HG03060 (cell line): ENCODE measurements around the gene WIPI1.

Experiments
- ATAC-seq: cut with Tn5 transposase; IDR thresholded peaks from one replicate; pipeline ENCODE4 v1.9.1; 2021; ENCODE audit warnings: low read depth, moderate number of reproducible peaks; ENCODE audit not compliant: unreplicated experiment

Gene WIPI1

DNA sequence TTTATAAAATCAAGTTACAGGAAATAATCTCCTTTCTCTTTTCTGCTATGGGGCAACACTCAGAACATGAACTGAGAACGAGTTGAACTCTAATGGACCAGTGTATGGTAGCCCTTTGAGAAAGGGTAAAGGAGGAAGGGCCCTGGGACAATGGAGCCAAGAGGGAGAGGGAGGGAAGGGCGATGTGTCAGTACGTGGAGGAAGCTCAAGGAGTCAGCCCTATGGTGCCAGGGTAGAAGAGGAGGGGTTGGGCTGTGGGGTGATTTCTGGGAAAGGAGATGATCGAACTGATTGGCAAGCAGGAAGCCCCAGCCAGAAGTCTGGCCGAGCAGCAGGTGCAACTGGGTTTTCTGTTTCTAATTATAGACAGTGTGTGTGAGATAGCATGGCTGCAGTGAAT, 4.3 kb upstream of the WIPI1 start:
- ATAC-seq: no peak

DNA sequence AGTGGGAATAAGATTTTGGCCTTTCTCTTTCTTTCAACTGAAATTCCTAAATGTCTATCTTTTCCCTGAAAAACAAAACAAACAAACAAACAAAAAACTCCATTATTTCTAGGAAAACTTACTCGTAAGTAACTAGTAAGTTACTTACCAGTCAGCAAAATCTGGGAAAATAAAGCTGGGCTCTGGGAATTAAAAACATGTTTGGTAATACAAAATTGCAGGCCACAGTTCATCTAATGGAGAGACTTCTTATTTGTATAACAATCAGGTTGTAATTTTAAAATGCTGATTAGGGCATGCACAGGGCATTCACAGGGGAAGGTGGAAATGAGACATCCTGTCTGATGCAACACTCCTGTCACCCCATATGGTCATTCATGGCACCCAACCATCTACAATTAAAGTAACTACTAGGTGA, 3.8 kb upstream of the WIPI1 start:
- ATAC-seq: no peak

DNA sequence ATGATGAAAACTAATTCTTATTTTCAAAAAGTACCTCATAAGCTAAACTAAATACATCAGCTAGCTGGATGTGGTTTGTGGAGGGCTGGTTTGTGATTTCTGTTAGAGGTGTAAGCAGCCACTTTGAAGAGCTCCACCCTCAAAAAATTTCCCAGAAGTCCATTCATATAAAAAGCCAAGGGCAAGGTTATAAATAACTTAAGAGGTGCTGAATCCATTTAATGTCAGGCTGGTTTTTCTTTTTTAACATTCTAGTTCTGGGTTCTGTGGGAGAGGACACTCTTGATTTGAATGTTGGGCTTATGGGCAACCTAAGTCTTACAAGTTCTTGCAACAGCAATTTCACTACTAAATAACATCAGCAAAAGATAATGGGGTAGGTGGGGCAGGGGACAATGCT, 3.4 kb upstream of the WIPI1 start:
- ATAC-seq: no peak

DNA sequence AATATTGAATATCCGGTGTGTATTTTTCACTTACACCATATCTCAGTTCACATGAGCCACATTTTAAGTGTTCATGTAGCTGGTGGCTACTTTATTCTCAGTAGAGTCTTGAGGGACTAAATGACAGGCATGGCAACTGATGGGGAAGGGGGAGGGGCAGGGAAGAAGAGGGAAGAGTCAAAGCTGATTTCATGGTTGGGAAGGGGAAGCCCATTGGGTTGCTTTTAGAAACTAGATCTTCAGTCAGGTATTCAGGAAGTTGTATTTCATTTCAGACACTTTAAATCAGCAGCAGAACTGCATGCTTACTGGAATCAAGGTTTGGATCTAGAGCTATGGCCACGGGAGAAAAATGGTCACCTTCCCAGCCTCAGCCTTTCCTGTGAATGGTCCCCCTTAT, 2.9 kb upstream of the WIPI1 start:
- no peak for ATAC-seq

DNA sequence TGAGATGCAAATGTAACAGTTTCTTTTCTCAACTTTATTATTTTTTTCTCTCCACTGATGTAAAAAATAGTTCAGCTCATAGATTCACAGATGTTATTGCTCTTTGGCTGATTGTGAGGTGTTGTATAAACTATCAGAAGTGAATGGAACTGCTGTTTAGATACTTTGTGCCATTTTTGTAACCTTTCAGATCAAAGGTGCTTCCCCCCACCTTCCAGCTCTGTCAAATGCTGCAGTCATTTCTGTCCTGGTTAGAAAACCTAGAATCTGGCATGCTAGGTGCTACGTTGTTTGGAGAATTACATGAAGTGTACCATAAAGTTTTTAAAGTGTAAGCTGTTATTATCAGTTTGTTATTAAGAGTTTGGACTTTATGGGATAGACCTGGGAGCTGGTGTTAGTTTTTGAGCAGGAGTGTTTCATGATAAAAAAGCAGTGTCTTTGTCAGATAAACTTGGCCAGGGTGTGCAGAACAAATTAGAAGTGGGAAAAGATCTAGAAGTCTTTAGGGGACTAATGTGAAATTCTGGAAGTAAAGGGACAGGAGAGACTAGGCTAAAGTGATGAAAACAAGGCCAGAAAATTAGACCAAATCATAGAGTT, 1.8 kb upstream of the WIPI1 start:
- ATAC-seq: peak; percentile 24

DNA sequence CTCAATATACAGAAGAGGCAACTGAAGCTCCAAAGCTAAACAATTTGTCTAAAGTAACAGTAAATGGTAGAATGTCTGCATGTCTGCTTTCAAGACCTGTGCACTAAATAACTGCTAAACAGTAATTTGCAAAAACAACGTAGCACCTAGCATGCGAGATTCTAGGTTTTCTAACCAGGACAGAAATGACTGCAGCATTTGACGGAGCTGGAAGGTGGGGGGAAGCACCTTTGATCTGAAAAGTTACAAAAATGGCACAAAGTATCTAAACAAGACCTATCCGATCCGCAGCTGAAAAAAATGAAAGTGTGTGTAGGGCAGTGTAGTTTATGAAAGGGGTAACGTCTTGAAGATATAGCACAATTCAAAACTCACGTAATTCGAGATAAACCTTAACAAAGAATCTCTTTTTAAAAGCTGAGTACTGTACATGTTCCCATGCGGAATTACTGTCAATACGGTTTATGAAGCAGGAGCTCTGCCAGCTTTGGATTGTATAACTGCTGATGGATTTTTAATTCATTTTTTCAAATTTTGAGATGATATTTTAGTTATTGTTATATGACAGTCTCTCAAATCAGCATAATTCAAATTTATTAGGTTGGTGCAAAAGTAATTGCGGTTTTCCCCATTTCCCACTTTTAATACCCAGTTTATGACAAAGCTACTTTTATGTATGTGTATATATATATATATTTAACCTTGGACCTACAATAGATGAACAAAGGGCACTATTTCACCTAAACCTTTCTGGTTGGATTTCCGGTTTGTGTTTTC, 1.2 kb upstream of the WIPI1 start:
- ATAC-seq: no peak

DNA sequence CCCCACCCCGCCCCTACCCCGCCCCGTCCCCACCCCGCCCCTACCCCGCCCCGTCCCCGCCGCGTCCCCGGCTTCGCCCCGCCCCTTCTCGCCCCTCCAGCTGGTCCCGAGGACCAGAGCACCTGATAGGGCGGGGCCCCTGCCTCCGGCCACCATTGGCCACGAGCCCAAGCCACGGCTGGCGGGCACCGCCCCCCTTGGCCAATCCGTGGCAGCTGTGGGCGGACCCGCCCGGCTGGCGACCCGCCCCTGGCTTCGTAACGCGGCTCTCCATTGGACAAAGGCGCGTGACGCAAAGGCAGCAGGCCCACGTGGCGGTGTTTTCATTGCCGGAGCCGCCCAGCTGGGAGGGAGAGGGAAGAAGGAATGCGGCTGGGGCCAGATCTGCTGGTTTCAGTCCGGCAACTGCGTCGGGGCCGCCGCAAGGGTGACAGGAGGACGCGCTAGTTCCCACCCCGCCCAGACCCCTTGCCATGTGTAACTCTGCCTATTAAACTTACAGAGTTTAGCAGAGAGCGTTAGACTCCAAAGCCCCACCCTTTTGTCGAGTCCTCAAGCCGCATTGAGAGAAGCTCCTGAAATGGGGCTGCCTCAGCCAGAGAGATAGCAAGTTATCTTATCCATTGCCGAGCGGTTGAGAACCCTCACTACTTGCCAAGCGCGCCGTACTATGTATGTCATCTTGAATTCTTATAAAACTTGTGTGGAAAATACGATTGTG, 403 bp upstream of the WIPI1 start:
- peak; percentile 64 for ATAC-seq

DNA sequence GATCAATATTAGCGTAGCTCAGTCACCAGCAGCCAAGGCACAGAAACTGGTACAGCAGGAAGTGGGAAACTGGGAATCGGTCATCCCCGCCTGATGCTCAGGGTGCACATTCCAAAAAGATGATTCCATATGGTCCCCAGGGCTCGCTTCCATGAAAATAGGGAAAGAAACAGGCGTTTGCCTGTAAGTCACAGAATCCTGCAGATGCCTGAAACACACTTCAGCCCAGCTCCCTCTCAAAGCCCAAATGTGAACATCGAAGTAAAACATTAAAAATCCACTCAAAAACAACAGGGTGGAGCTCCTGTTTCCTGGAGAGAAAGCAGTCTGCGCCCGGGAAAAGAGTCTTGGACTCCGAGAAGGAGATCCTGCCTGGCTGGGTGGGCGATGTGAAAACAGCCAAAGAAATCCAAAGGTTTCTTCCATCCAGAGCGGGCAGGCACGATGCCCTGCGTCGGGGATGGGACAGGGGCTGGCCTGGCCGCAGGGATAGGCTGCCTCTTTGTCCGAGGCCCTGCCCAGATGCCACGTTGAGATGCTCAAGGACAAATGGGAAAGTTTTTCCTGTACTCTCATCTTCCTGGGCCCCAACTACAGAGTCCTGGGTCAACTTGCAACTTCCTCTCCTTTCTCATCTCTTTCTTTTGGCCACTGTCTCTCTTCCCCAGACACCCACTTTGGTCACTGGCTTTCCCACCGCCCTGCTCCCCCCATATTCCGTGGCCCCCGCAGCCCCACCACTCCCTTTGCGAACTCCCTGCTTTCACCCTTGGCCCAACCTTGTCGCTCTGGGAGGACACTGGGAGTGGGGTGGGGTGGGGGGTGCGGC, 743 bp downstream of the WIPI1 start:
- ATAC-seq: no peak

DNA sequence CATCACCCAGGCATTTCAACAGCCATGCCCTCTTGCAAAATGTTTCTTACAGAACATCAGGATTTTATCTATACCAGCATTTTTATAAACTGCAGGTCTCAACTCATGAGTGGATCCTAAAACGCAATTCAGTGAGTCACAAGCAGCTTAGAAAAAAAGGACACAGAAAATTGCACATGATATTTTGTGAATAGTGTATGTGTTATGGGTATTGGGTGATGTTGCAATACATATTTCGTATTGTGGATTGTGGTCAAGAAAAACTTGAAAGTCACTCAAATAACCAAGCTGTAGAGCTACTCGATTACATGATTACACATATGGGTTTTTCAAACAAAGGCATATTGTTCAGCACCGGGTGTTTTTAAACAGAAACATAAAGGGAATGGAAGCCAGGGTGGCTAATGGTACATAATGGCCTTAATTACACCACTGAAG, 1.4 kb downstream of the WIPI1 start:
- no peak for ATAC-seq

DNA sequence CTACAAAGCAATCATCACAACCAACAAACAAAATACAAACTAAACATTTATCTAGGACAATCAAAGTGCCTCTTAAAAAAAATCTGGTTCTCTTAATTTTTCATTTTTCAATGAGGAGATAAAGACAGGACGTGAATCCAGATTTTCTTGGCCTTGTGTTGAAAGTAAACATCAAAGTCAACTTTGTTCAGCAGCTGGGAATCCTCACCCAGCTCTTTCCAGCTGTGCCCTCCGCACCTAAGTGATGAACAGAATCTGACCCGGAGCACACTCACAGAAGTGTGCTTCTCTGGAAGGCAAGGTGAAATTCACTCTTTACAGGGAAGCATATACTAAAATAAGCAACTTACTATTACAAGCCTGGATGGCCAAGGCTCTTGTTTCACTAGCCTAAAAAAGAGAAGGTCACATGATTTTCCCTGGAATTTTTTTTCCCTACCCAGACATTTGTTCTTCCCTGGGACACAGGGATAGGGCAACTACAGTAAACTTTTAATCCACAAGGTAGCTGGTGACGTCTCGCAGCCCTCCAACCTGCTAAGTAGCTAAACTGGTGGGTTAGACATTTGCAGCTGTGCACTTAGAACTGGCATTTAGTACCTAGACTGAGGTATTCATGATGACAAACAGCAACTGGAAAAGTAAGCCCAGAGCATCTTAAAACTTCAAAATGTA, 3.2 kb downstream of the WIPI1 start:
- ATAC-seq: no peak

DNA sequence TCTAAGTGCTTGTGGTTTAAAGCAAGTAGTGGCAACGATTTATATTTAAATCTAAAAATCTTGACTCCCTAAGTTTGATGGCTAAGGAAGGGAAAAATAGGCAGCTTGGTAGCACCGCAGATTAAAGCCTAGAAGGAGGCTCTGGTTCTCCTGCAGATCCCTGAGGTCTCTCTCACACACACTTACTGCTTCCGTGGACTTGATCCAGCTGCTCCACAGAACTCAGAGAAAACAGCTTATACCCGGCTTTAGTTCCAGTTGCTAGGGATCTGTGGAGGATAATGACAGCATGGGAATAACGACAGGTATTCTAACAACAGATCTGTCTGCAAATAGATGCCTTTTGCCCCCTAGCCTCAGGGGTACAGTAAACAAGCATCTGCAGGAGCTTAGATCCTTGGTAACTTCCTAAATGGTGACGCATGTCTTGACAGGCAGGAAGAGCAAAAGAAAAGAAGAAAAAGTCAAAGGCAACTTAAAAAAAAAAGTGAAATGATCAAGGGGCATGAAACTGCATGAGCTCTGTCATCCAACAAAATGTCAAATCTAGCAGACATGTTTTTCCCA, 4.5 kb downstream of the WIPI1 start:
- ATAC-seq: no peak

DNA sequence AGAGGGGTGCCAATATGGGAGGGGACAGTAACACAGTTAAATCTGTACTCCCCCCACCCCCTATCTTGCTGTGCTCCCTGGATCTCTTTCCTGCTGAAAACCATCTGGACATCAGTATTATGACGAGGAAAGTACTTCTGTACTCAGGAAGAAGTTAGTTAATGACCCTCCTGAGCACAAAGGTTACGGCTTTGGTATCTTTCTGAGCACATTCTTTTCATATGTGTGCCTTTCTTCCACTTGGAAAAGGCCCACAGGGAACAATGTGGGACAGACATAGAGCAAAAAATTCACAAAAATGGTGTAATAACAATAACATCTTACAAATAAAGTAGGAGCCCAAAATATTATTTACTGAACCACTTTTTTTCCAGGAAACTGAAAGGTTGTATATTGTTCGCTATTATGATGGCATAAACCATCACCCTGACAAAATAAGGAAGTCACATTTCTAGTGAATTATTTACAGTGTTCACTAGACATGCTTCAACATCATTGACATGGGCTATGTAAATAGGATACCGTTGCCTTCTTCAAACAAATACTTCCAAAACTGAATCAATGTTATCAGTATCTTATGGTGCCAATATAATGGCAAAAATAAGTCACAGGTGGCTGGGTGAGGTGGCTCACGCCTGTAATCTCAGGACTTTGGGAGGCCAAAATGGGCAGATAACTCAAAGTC, 5.5 kb downstream of the WIPI1 start:
- no peak for ATAC-seq

DNA sequence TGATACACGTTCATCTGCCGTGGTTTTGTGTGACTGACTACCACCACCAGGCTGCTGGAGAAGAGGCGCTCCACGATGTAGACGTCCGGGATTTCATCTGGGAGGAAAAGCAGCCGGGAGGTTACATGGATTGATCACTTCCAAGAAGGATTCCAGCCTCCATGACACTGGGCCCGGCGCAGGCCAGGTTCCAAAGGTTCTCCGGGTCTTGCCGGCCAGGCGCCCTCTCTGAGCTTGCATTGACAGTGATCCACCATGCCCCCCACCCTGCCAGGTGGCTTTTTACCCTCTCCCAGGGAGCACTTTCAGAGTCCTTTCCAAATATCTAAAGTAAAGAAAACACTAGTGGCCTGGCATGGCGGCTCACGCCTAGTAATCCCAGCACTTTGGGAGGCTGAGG, 6.5 kb downstream of the WIPI1 start:
- ATAC-seq: no peak

DNA sequence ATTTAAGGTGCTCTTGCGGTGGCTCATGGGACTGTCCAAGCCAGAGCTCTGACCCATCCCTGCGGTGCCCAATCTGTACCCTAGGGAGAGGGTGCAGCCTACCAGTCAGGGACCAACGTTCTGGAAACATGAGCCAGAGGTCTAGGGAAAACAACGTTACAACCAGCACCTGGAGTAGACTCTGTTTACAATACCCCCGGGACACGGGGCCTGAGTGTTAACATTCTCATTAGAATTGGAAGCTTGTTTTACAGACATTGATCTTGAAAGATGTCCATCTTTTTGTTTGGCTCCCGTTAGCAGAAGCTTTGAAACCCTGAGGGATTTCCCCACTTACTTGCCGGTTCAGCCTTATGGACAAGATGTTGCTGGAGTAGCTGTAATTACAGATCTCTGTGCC, 6.9 kb downstream of the WIPI1 start:
- no peak for ATAC-seq

DNA sequence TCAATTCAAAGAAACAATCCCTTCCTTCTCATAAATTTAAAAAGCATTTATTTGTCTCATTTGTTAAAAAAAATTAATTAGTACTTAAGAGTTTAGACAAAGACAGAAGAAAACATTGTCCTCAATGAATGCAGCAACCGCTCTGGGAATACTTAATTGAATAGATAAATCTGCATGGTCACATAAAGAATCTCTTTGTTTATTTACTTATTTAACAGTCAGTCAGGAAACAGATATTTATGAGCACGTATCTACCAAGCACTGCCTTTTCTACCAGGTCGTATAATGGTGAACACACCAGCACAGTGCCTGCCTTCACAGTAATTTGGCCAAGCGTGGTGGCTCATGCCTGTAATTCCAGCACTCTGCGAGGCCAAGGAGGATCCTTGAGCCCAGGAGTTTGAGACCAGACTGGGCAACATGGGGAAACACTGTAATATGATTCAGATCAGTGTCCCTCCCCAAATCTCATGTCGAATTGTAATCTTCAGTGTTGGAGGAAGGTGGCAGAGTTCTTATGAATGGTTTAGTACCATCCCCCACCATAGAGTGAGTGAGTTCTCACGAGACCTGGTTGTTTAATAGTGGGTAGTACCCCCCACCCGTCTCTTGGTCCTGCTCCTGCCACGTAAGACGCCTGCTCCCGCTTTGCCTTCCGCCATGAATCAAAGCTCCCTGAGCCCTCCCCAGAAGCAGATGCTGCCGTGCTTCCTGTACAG, 8.1 kb downstream of the WIPI1 start:
- no peak for ATAC-seq

DNA sequence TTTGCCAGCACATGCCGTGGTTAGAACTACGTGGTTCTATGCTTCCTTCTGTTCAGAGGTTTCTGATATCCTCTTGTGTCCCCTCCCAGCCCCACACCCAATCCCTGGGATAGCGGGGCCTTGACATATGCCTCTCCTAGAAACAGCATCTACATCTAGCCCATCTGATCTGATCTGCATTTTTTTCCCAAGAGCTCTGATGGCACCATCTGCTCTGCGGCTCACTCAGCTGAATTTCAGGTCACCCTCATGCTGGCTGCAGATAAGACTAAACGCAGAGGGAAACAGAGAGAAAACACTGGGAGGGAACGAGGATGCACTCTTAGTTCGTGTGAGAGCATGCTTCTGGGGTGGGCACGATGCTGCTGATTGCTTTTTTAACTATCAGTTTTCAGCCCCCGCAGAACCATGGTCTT, 10.7 kb downstream of the WIPI1 start:
- no peak for ATAC-seq

DNA sequence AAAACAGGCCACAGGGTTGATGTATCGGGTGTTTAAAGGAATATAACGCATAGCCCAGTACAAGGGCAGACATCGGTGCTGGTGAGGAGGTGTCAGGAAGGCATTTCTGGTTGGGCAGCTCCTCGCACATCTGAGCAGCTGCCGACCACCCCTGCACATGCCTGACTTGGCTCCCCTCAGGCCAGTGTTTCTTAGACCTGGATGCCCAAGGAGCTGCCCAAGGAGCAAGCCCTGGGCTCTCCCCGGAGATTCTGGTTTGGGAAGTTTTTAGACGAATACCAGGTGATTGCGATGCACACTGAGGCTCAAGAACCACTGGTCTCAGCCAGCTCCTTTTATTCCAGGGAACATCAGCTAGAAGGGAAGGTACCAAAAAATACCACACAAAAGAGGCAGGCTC, 11.6 kb downstream of the WIPI1 start:
- no peak for ATAC-seq

DNA sequence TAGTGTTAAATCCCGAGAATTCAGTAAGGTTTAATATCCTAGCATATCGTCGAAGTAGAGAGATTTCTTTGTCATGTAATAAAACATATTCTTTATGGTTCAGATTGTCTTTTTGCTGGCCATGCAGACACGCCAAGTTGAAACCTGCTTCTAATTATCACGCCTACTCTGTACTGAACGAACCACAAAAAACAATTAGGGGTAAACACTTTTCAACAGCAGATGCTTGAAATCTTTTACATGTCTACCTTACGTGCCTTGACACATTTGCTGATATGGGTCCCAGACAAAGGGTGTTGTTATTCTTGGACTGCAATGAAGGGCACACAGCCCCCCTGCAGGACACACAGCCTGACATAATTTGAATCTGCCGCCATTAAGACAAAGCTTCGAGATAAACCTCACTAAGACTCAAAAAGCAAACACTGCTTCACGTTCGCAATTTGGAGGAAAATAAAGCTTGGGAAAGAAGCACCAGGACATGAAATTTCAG, 13.3 kb downstream of the WIPI1 start:
- ATAC-seq: no peak
